NB4 (cell line): Measurements from ENCODE around the gene DAP.

ENCODE experiments used
- DNase-seq: peaks from one replicate; pipeline ENCODE4 v3.0.0; 2010; ENCODE audit warnings: low read depth
- H3K4me3 ChIP-seq: one replicate; pipeline ENCODE4 v1.5.1; 2011; ENCODE audit warnings: mild to moderate bottlenecking, low read depth, low read length, moderate library complexity
- CTCF ChIP-seq: IDR thresholded peaks from one replicate; pipeline ENCODE4 v1.5.1; 2012; ENCODE audit warnings: low read depth, low read length
- MAX ChIP-seq: IDR thresholded peaks from 2 replicates; pipeline ENCODE4 v1.6.1; 2011; ENCODE audit warnings: low read depth, low read length
- MYC ChIP-seq: IDR thresholded peaks from 2 replicates; pipeline ENCODE4 v1.6.1; 2011; ENCODE audit warnings: low read depth, low read length
- POLR2A ChIP-seq: IDR thresholded peaks from 2 replicates; pipeline ENCODE4 v1.6.1; 2011; ENCODE audit warnings: mild to moderate bottlenecking; ENCODE audit not compliant: insufficient read length; ENCODE audit errors: extremely low read depth

Gene DAP

GRCh38 chr5:10660135-10660534 lies 100.9 kb downstream of the DAP start:
- H3K4me3 ChIP-seq, result no peak overlapping the region
- no peak for TF ChIP-seq POLR2A
- DNase-seq, result no peak

- no peak for DNase-seq
- no peak for TF ChIP-seq MAX
- no peak for TF ChIP-seq MYC
- no peak for TF ChIP-seq POLR2A
- no peak overlapping the region for H3K4me3 ChIP-seq
Observed at GRCh38 chr5:10658265-10658664, 102.8 kb downstream of the DAP start.

GRCh38 chr5:10655972-10656830 lies 104.8 kb downstream of the DAP start:
- no peak for TF ChIP-seq MAX
- TF ChIP-seq CTCF, result no peak
- no peak for TF ChIP-seq MYC
- TF ChIP-seq POLR2A, result no peak
- no peak for DNase-seq
- no peak overlapping the region for H3K4me3 ChIP-seq

GRCh38 chr5:10655161-10655971 lies 105.7 kb downstream of the DAP start:
- TF ChIP-seq MYC (no peak), MAX (no peak), POLR2A (no peak), CTCF (no peak)
- DNase-seq, result no peak
- H3K4me3 ChIP-seq, result no peak overlapping the region

- H3K4me3 ChIP-seq, result no peak overlapping the region
- DNase-seq, result no peak
- TF ChIP-seq POLR2A, result no peak
- TF ChIP-seq CTCF, result no peak
- no peak for TF ChIP-seq MAX
- TF ChIP-seq MYC, result no peak
Observed at GRCh38 chr5:10654566-10654965, 106.5 kb downstream of the DAP start.

GRCh38 chr5:10653751-10654400 lies 107.2 kb downstream of the DAP start:
- no peak for TF ChIP-seq MAX
- no peak overlapping the region for H3K4me3 ChIP-seq
- DNase-seq, result no peak

GRCh38 chr5:10653043-10653442 lies 108.0 kb downstream of the DAP start:
- no peak for DNase-seq
- H3K4me3 ChIP-seq, result no peak overlapping the region
- TF ChIP-seq CTCF (no peak), MAX (no peak), MYC (no peak), POLR2A (no peak)
